ENCODE results near the gene OSCP1. TPM values are rescaled to one million over a fixed set of nuclear protein-coding genes. Genes with fewer than 3 reads are reported as not detected.

OSCP1 gene
- total RNA-seq, 1 experiment from 2014 or later = 3.2 TPM

- Mint-ChIP-seq H3K36me3 (ENCODE audit: insufficient read depth in 1 of 3, low read depth in 3 of 3) (no peaks in the 10 kb centered on the region), H3K9me3 (peaks cover 0 to 8% of the 10 kb centered on the region in 2 experiments; a peak in 3 of 5 replicates), H3K27ac (no peak overlapping the region), H3K4me3 (no peak overlapping the region), H3K4me1 (peaks cover 13 to 14% of the 10 kb centered on the region in 2 experiments), H3K27me3 (ENCODE audit: low read depth) (peaks cover 41% of the 10 kb centered on the region)
- no CpG with 5 or more reads among the region's 2 CpGs for WGBS (ENCODE audit: extremely low coverage, insufficient read length, low lambda C conversion rate)
- Histone ChIP-seq H3K9ac (ENCODE audit: extremely low read depth, insufficient read length, low read length) (no peak overlapping the region), H2BK20ac (ENCODE audit: low read depth, low read length, poor library complexity, severe bottlenecking) (no peak overlapping the region), H2AK5ac (ENCODE audit: insufficient read length, low read length) (no peak overlapping the region), H3K23me2 (ENCODE audit: insufficient read length, low read depth, low read length, poor library complexity, severe bottlenecking) (no peaks in the 10 kb centered on the region), H3K14ac (ENCODE audit: insufficient read depth, low read length) (no peak overlapping the region), H3K23ac (ENCODE audit: insufficient read length, low read depth, low read length) (no peak overlapping the region), H3K4me1 (ENCODE audit: insufficient read depth, low read length) (no peaks in the 10 kb centered on the region; the same call in 1 of the 2 replicates), H3K27ac (ENCODE audit: insufficient read length, low read depth, low read length) (no peak overlapping the region), H2BK5ac (ENCODE audit: insufficient read length, low read length) (no peak overlapping the region), H2AFZ (ENCODE audit: low read length) (no peak overlapping the region), H4K5ac (ENCODE audit: insufficient read length, low read depth, low read length) (no peak overlapping the region), H3K4ac (ENCODE audit: low read depth, low read length) (no peak overlapping the region), H3K4me2 (ENCODE audit: insufficient read depth, insufficient read length, low read length) (no peak overlapping the region), H2BK15ac (ENCODE audit: low read depth, low read length) (no peak overlapping the region), H3K9me3 (ENCODE audit: control insufficient read depth, low read depth, low read length) (no peaks in the 10 kb centered on the region), H3K18ac (ENCODE audit: insufficient read length, low read depth, low read length) (no peak overlapping the region), H4K8ac (replicated peaks; ENCODE audit: insufficient read length, low read depth, low read length) (no peak overlapping the region), H3K79me1 (ENCODE audit: insufficient read depth, low read depth, low read length, poor library complexity, severe bottlenecking) (no peaks in the 10 kb centered on the region), H3T11ph (ENCODE audit: low read length) (no peak overlapping the region), H3K56ac (ENCODE audit: insufficient read length, low read depth, low read length) (no peak overlapping the region), H4K20me1 (ENCODE audit: control insufficient read depth, insufficient read depth, insufficient read length) (no peaks in the 10 kb centered on the region), H4K91ac (ENCODE audit: insufficient read length, low read depth, low read length) (no peak overlapping the region), H2BK12ac (ENCODE audit: insufficient read length, low read depth, low read length) (no peak overlapping the region), H3K79me2 (ENCODE audit: insufficient read depth, low read length) (no peaks in the 10 kb centered on the region), H2BK120ac (ENCODE audit: low read depth, low read length, poor library complexity, severe bottlenecking) (no peak overlapping the region), H3K27me3 (ENCODE audit: insufficient read depth, low read length) (no peaks in the 10 kb centered on the region)
- TF ChIP-seq CTCF (conservative IDR thresholded peaks at IDR 0.05) = no peak
- no peak for DNase-seq
These were observed 33.8 kb upstream of the OSCP1 start for GRCh38 chr1:36484099-36484498.
